MCF 10A (cell line): ENCODE results near the gene CLIP1. TPM values are rescaled to one million over a fixed set of nuclear protein-coding genes. Genes with fewer than 3 reads are reported as not detected.

Source experiments
- BruUV-seq: library from RNA; stranded (reverse); fragments of 400-500 nt; replicated peaks from 2 replicates; lab custom pipeline; 2021; lab: Mats Ljungman, UMichigan
- CTCF ChIA-PET: fragments of 300-600 bp; sonication (Branson Sonifier 250); formaldehyde crosslinking; extraction: SDS; loops from one replicate; lab custom pipeline; 2021; ENCODE audit warnings: antibody characterized with exemption, inconsistent platforms; lab: Yijun Ruan, JAX
- POLR2A ChIA-PET: fragments of 300-600, 350-650 bp; sonication (Branson Sonifier 250); formaldehyde crosslinking; extraction: SDS; loops from one replicate; lab custom pipeline; 2020; ENCODE audit warnings: antibody characterized with exemption, inconsistent platforms; lab: Yijun Ruan, JAX
- DNase-seq: peaks from one replicate; pipeline ENCODE4 v3.0.0-alpha.2; 2018; ENCODE audit not compliant: unreplicated experiment
- H3K27ac Mint-ChIP-seq: one replicate; pipeline ENCODE4 v1.8.0; 2022; ENCODE audit warnings: mild to moderate bottlenecking, low read depth, mixed read lengths; ENCODE audit not compliant: unreplicated experiment
- H3K27me3 Mint-ChIP-seq: one replicate; pipeline ENCODE4 v1.8.0; 2022; ENCODE audit warnings: mixed read lengths; ENCODE audit not compliant: insufficient read depth, unreplicated experiment
- H3K36me3 Mint-ChIP-seq: one replicate; pipeline ENCODE4 v1.8.0; 2022; ENCODE audit warnings: mild to moderate bottlenecking, moderate library complexity, mixed read lengths; ENCODE audit not compliant: insufficient read depth, unreplicated experiment
- H3K4me1 Mint-ChIP-seq: one replicate; pipeline ENCODE4 v1.8.0; 2022; ENCODE audit warnings: mixed read lengths; ENCODE audit not compliant: insufficient read depth, unreplicated experiment
- H3K4me3 Mint-ChIP-seq: one replicate; pipeline ENCODE4 v1.8.0; 2022; ENCODE audit warnings: mild to moderate bottlenecking, moderate library complexity, mixed read lengths; ENCODE audit not compliant: unreplicated experiment
- H3K9me3 Mint-ChIP-seq: one replicate; pipeline ENCODE4 v1.8.0; 2022; ENCODE audit warnings: mixed read lengths; ENCODE audit not compliant: unreplicated experiment
- CTCF ChIP-seq: fragments of 200-600 bp; IDR thresholded peaks from one replicate; pipeline ENCODE4 v1.8.0; 2022; ENCODE audit warnings: antibody characterized with exemption, mild to moderate bottlenecking; ENCODE audit not compliant: unreplicated experiment
- intact Hi-C: fragments of 100-400 bp; cut with micrococcal nuclease; formaldehyde crosslinking; loops from 2 replicates; pipeline ENCODE4 v1.14.1; 2022
- total RNA-seq: library from RNA; stranded (reverse); gene quantifications from 2 replicates; pipeline ENCODE4 v1.2.3, GENCODE V29; 2022

CLIP1 gene
- total RNA-seq, 1 experiment from 2014 or later: 92.6 TPM

GRCh38 chr12:122394626-122395194, 27.8 kb downstream of the CLIP1 start:
- POLR2A ChIA-PET: interaction anchor here (0.7 to 1.2 kb wide), 4 partner anchors 79 to 140 kb away, joined by 3 to 6 read pairs (median 4); partner anchors contain the start of gene ZCCHC8
- CTCF ChIA-PET: interaction anchor here (0.6 kb wide), 1 partner anchor 154 kb away, joined by 3 read pairs; no protein-coding TSS in a partner anchor
- peaks cover 37% of the 10 kb centered on the region for H3K36me3 Mint-ChIP-seq
- H3K9me3 Mint-ChIP-seq: no peaks in the 10 kb centered on the region
- no peaks in the 10 kb centered on the region for H3K27me3 Mint-ChIP-seq
- no TSS peak for BruUV-seq
- H3K27ac Mint-ChIP-seq: no peak overlapping the region
- no peak for DNase-seq
- TF ChIP-seq CTCF: no peak
- intact Hi-C loops: no loop called here
- no peak overlapping the region for H3K4me3 Mint-ChIP-seq
- peaks cover 8% of the 10 kb centered on the region for H3K4me1 Mint-ChIP-seq

- CTCF ChIA-PET: interaction anchor here (1.2 kb wide), 1 partner anchor 77 kb away, joined by 3 read pairs; no protein-coding TSS in a partner anchor
- Mint-ChIP-seq H3K9me3 (no peaks in the 10 kb centered on the region), H3K27me3 (no peaks in the 10 kb centered on the region), H3K36me3 (peaks cover 32% of the 10 kb centered on the region), H3K27ac (no peak overlapping the region), H3K4me3 (no peak overlapping the region), H3K4me1 (no peaks in the 10 kb centered on the region)
- TF ChIP-seq CTCF: no peak
- DNase-seq: no peak
- BruUV-seq: no TSS peak
- intact Hi-C loops: no loop called here
- POLR2A ChIA-PET: interaction anchor here (1.2 kb wide), 1 partner anchor 111 kb away, joined by 6 read pairs; no protein-coding TSS in a partner anchor
These were observed 28.7 kb downstream of the CLIP1 start for GRCh38 chr12:122393817-122394216.

GRCh38 chr12:122392411-122392810, 30.1 kb downstream of the CLIP1 start:
- Mint-ChIP-seq H3K27me3 (no peaks in the 10 kb centered on the region), H3K4me3 (no peak overlapping the region), H3K36me3 (peaks cover 32% of the 10 kb centered on the region), H3K4me1 (no peaks in the 10 kb centered on the region), H3K9me3 (no peaks in the 10 kb centered on the region), H3K27ac (no peak overlapping the region)
- DNase-seq: no peak
- POLR2A ChIA-PET: no interaction called here
- intact Hi-C loops: no loop called here
- CTCF ChIA-PET: no interaction called here
- no peak for TF ChIP-seq CTCF
- BruUV-seq: no TSS peak

- intact Hi-C loops: no loop called here
- CTCF ChIA-PET: interaction anchor here (1.5 to 2.5 kb wide), 3 partner anchors 10 to 82 kb away, joined by 7 to 12 read pairs (median 8); no protein-coding TSS in a partner anchor
- POLR2A ChIA-PET: interaction anchor here (0.6 kb wide), 2 partner anchors 107 to 293 kb away, joined by 3 read pairs; no protein-coding TSS in a partner anchor
These were observed 32.8 kb downstream of the CLIP1 start for GRCh38 chr12:122389677-122390076.

More at GRCh38 chr12:122389677-122390076, 32.8 kb downstream of the CLIP1 start:
- Mint-ChIP-seq H3K4me1 (no peaks in the 10 kb centered on the region), H3K4me3 (no peak overlapping the region), H3K9me3 (no peaks in the 10 kb centered on the region), H3K27ac (no peak overlapping the region), H3K36me3 (peaks cover 16% of the 10 kb centered on the region), H3K27me3 (no peaks in the 10 kb centered on the region)
- no peak for DNase-seq
- BruUV-seq: no TSS peak
- no peak for TF ChIP-seq CTCF
